ENCODE data around the gene FILIP1.

- TF ChIP-seq POLR2A (IDR thresholded peaks at IDR 0.05), result no peak
- TF ChIP-seq, protein P1, sequence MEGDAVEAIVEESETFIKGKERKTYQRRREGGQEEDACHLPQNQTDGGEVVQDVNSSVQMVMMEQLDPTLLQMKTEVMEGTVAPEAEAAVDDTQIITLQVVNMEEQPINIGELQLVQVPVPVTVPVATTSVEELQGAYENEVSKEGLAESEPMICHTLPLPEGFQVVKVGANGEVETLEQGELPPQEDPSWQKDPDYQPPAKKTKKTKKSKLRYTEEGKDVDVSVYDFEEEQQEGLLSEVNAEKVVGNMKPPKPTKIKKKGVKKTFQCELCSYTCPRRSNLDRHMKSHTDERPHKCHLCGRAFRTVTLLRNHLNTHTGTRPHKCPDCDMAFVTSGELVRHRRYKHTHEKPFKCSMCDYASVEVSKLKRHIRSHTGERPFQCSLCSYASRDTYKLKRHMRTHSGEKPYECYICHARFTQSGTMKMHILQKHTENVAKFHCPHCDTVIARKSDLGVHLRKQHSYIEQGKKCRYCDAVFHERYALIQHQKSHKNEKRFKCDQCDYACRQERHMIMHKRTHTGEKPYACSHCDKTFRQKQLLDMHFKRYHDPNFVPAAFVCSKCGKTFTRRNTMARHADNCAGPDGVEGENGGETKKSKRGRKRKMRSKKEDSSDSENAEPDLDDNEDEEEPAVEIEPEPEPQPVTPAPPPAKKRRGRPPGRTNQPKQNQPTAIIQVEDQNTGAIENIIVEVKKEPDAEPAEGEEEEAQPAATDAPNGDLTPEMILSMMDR (IDR thresholded peaks at IDR 0.05), result no peak
These were observed 2.9 kb downstream of the FILIP1 start for GRCh38 chr6:75490706-75491105.
